Measurements from ENCODE around the gene ZNF322.
A peak's percentile ranks its signal among the peaks of the same experiment; 100 is the strongest.

Gene ZNF322

DNA sequence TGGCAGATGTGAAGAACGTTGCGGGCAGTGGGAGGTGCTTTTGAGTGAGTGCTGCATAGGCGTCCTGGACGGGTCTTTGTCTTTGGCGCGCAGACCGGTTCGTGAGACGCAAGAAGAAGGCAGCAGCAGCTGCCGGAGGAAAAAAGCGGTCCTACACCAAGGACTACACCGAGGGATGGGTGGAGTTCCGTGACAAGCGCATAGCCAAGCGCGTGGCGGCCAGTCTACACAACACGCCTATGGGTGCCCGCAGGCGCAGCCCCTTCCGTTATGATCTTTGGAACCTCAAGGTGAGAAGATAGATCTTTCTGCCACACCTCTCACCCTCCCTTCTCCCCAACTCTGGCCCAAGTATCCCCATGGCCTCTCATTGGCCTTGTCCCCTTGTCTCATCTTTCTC lies 61.7 kb downstream of the ZNF322 start:
- Histone ChIP-seq H3K27me3 (ENCODE audit: control insufficient read depth in 3 of 3, insufficient read depth in 3 of 3, low read depth in 1 of 3, low read length in 3 of 3) (peaks cover 0 to 15% (median 0%) of the 10 kb centered on the region in 3 experiments), H3K23ac (ENCODE audit: low read depth, low read length, poor library complexity) (no peak overlapping the region), H3K79me1 (ENCODE audit: low read depth, low read length) (peaks cover 10% of the 10 kb centered on the region), H4K8ac (ENCODE audit: low read depth, low read length) (no peak overlapping the region), H2BK120ac (ENCODE audit: low read depth, low read length) (no peak overlapping the region), H2AFZ (ENCODE audit: low read length) (no peak overlapping the region), H3K4ac (ENCODE audit: low read length) (no peak overlapping the region), H3K14ac (ENCODE audit: low read length) (no peak overlapping the region), H3K4me1 (ENCODE audit: control insufficient read depth in 2 of 2, insufficient read depth in 1 of 2, low read depth in 1 of 2, low read length in 2 of 2) (peaks cover 3 to 8% of the 10 kb centered on the region in 2 donors), H4K91ac (ENCODE audit: low read depth, low read length, poor library complexity) (no peak overlapping the region), H3K18ac (ENCODE audit: low read length) (no peak overlapping the region), H2BK12ac (ENCODE audit: low read length) (no peak overlapping the region), H2BK15ac (ENCODE audit: low read length) (no peak overlapping the region), H3K4me3 (ENCODE audit: low read length in 2 of 2) (peak overlapping the region; percentile 92 to 97), H3K27ac (replicated peaks; ENCODE audit: low read length) (no peak overlapping the region), H2AK5ac (ENCODE audit: low read depth, low read length) (no peak overlapping the region), H3K9ac (ENCODE audit: low read depth, low read length, poor library complexity) (no peak overlapping the region), H3K36me3 (replicated peaks in 1 of 2; ENCODE audit: control insufficient read depth in 2 of 2, insufficient read depth in 2 of 2, low read length in 2 of 2) (peaks cover 9 to 28% of the 10 kb centered on the region in 2 donors), H3K9me3 (replicated peaks in 1 of 2; ENCODE audit: control insufficient read depth in 2 of 2, insufficient read depth in 1 of 2, low read depth in 1 of 2, low read length in 2 of 2) (no peaks in the 10 kb centered on the region), H2BK5ac (ENCODE audit: low read length) (no peak overlapping the region), H3K4me2 (ENCODE audit: insufficient read depth, low read length, poor library complexity, severe bottlenecking) (peak overlapping the region; percentile 86)
- WGBS, 2 donors (ENCODE audit: extremely low coverage in 2 of 2, insufficient read length in 2 of 2, insufficient replicate concordance in 1 of 2) = no CpG with 5 or more reads among the region's 21 CpGs
- DNase-seq (ENCODE audit: low spot score) = no peak

DNA sequence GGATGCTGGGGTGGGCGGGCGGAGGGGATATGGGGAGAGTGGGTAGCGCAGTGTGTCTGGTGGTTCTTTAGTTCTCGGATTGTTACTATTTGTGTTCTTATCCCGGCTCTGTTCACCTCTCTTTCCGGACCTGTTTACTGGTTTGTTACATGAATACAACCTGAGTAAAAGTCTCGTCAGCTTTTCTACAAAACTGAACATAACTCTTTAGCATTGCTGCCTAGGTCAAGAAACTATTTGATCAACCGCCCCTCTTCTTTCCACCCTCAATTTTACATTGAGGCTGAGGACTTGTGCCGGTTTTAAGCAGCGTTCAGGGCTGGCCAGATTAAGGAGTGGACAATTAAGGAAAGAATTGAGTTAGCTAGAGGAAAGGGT lies 62.2 kb downstream of the ZNF322 start:
- DNase-seq (ENCODE audit: low spot score) = no peak
- no peak overlapping the region for H3K18ac ChIP-seq (ENCODE audit: low read length)
- peak overlapping the region; percentile 100 for H3K9ac ChIP-seq (ENCODE audit: low read depth, low read length, poor library complexity)
- H3K9me3 ChIP-seq (replicated peaks in 1 of 2; ENCODE audit: control insufficient read depth in 2 of 2, insufficient read depth in 1 of 2, low read depth in 1 of 2, low read length in 2 of 2) = no peaks in the 10 kb centered on the region
- no peak overlapping the region for H2BK5ac ChIP-seq (ENCODE audit: low read length)
- H3K14ac ChIP-seq (ENCODE audit: low read length) = no peak overlapping the region
- peaks cover 9 to 28% of the 10 kb centered on the region in 2 donors for H3K36me3 ChIP-seq (replicated peaks in 1 of 2; ENCODE audit: control insufficient read depth in 2 of 2, insufficient read depth in 2 of 2, low read length in 2 of 2)
- no peak overlapping the region for H4K8ac ChIP-seq (ENCODE audit: low read depth, low read length)
- peaks cover 0 to 19% (median 0%) of the 10 kb centered on the region in 3 experiments for H3K27me3 ChIP-seq (ENCODE audit: control insufficient read depth in 3 of 3, insufficient read depth in 3 of 3, low read depth in 1 of 3, low read length in 3 of 3)
- H2AFZ ChIP-seq (ENCODE audit: low read length) = peak overlapping the region; percentile 76
- H2BK12ac ChIP-seq (ENCODE audit: low read length) = no peak overlapping the region
- H3K4me3 ChIP-seq (ENCODE audit: low read length in 2 of 2) = peak overlapping the region; percentile 92 to 97
- H2BK120ac ChIP-seq (ENCODE audit: low read depth, low read length) = no peak overlapping the region
- no peak overlapping the region for H3K27ac ChIP-seq (replicated peaks; ENCODE audit: low read length)
- peaks cover 3 to 8% of the 10 kb centered on the region in 2 donors for H3K4me1 ChIP-seq (ENCODE audit: control insufficient read depth in 2 of 2, insufficient read depth in 1 of 2, low read depth in 1 of 2, low read length in 2 of 2)
- H3K4ac ChIP-seq (ENCODE audit: low read length) = no peak overlapping the region
- H3K4me2 ChIP-seq (ENCODE audit: insufficient read depth, low read length, poor library complexity, severe bottlenecking) = peak overlapping the region; percentile 86
- no peak overlapping the region for H4K91ac ChIP-seq (ENCODE audit: low read depth, low read length, poor library complexity)
- no CpG with 5 or more reads among the region's 10 CpGs for WGBS, 2 donors (ENCODE audit: extremely low coverage in 2 of 2, insufficient read length in 2 of 2, insufficient replicate concordance in 1 of 2)
- peak overlapping the region; percentile 62 for H2AK5ac ChIP-seq (ENCODE audit: low read depth, low read length)
- H2BK15ac ChIP-seq (ENCODE audit: low read length) = no peak overlapping the region
- H3K23ac ChIP-seq (ENCODE audit: low read depth, low read length, poor library complexity) = no peak overlapping the region
- H3K79me1 ChIP-seq (ENCODE audit: low read depth, low read length) = peaks cover 10% of the 10 kb centered on the region

DNA sequence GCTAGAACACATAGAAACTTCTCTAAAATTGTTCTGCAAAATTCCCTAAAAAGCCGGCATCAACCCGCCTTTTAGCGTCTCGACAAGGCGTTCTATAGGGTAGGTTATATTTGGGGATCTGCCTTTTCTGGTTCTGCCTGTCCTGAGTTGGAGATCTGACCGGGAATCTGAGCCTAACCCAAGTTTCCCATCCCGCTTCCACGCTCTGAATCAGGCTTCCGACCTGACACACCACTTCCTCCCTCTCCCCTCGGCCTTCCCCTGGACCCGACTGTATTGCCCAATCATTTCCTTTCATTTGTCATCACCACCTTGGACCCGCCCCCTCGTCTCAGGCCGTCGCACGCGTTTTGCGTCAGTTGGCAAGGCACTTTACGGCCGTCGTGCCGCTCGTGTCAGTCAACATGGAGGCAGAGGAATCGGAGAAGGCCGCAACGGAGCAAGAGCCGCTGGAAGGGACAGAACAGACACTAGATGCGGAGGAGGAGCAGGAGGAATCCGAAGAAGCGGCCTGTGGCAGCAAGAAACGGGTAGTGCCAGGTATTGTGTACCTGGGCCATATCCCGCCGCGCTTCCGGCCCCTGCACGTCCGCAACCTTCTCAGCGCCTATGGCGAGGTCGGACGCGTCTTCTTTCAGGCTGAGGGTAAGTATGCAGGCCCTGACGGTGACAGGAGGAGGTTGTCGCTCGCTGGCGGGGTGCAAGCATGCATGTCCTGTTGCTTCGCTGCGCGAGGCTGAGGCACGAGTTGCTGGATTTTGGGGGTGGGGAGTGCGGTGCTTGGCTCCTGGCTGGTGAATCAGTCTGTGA lies 62.8 kb downstream of the ZNF322 start, which contains the start of gene ABT1:
Gene ABT1, plus strand, starts transcription at position 375 of the 810 bp plus-strand sequence. Its CDS starts 30 bp downstream, at position 405.
- Histone ChIP-seq H4K8ac (ENCODE audit: low read depth, low read length) (peak within 1 kb of the TSS; percentile 92), H3K9me3 (replicated peaks in 1 of 2; ENCODE audit: control insufficient read depth in 2 of 2, insufficient read depth in 1 of 2, low read depth in 1 of 2, low read length in 2 of 2) (no peaks in the 10 kb centered on the region), H2AFZ (ENCODE audit: low read length) (peak within 1 kb of the TSS; percentile 95), H3K79me1 (ENCODE audit: low read depth, low read length) (peaks cover 10% of the 10 kb centered on the region), H2BK5ac (ENCODE audit: low read length) (no peak within 1 kb of the TSS), H3K23ac (ENCODE audit: low read depth, low read length, poor library complexity) (peak within 1 kb of the TSS; percentile 80), H3K36me3 (replicated peaks in 1 of 2; ENCODE audit: control insufficient read depth in 2 of 2, insufficient read depth in 2 of 2, low read length in 2 of 2) (peaks cover 9 to 28% of the 10 kb centered on the region in 2 donors), H3K4me3 (ENCODE audit: low read length in 2 of 2) (peak within 1 kb of the TSS; percentile 92 to 97), H3K18ac (ENCODE audit: low read length) (peak within 1 kb of the TSS; percentile 89), H3K4ac (ENCODE audit: low read length) (no peak within 1 kb of the TSS), H3K27ac (replicated peaks; ENCODE audit: low read length) (peak within 1 kb of the TSS; percentile 80), H2AK5ac (ENCODE audit: low read depth, low read length) (peak within 1 kb of the TSS; percentile 62), H3K4me2 (ENCODE audit: insufficient read depth, low read length, poor library complexity, severe bottlenecking) (peak within 1 kb of the TSS; percentile 86), H2BK12ac (ENCODE audit: low read length) (no peak within 1 kb of the TSS), H2BK120ac (ENCODE audit: low read depth, low read length) (no peak within 1 kb of the TSS), H3K14ac (ENCODE audit: low read length) (peak within 1 kb of the TSS; percentile 90), H3K27me3 (ENCODE audit: control insufficient read depth in 3 of 3, insufficient read depth in 3 of 3, low read depth in 1 of 3, low read length in 3 of 3) (peaks cover 0 to 24% (median 0%) of the 10 kb centered on the region in 3 experiments), H2BK15ac (ENCODE audit: low read length) (no peak within 1 kb of the TSS), H3K4me1 (ENCODE audit: control insufficient read depth in 2 of 2, insufficient read depth in 1 of 2, low read depth in 1 of 2, low read length in 2 of 2) (peaks cover 3 to 8% of the 10 kb centered on the region in 2 donors), H3K9ac (ENCODE audit: low read depth, low read length, poor library complexity) (peak within 1 kb of the TSS; percentile 100), H4K91ac (ENCODE audit: low read depth, low read length, poor library complexity) (no peak within 1 kb of the TSS)
- no CpG with 5 or more reads among the region's 51 CpGs for WGBS, 2 donors (ENCODE audit: extremely low coverage in 2 of 2, insufficient read length in 2 of 2, insufficient replicate concordance in 1 of 2)
- peak; percentile 98 for DNase-seq (ENCODE audit: low spot score)

DNA sequence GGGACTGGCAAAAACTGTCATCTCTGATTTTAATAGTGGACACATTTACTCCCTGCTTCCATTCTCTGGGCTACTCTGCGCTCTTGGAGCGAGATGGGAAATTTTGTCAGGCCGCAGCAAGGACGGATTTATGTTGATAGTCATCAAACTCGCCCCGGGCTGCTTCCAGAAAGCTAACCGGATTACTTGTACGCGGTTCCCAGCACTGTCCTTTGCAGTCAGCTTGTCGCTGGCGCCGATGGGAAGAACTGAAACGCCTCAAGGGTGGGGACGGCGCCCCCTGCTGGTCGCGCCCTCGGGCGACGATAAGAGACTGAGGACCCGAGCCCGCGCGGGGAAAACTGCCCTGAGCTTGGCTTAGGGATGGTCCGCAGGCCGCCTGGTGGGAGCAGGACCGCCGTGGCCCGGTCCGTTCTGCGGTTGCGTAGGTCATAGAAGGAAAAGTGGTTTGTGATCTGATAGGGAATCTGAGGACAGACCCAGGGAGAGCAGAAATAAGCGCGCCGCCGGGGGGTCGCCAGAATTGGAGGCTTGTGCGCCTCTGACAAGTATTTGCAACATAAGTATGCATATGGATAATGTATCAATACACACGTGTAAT lies 63.8 kb downstream of the ZNF322 start:
- Histone ChIP-seq H2AFZ (ENCODE audit: low read length) (peak overlapping the region; percentile 95), H3K14ac (ENCODE audit: low read length) (no peak overlapping the region), H3K4me2 (ENCODE audit: insufficient read depth, low read length, poor library complexity, severe bottlenecking) (peak overlapping the region; percentile 68), H4K8ac (ENCODE audit: low read depth, low read length) (no peak overlapping the region), H3K18ac (ENCODE audit: low read length) (no peak overlapping the region), H3K27me3 (ENCODE audit: control insufficient read depth in 3 of 3, insufficient read depth in 3 of 3, low read depth in 1 of 3, low read length in 3 of 3) (peaks cover 0 to 24% (median 0%) of the 10 kb centered on the region in 3 experiments), H3K79me1 (ENCODE audit: low read depth, low read length) (peaks cover 10% of the 10 kb centered on the region), H2BK15ac (ENCODE audit: low read length) (no peak overlapping the region), H3K9me3 (replicated peaks in 1 of 2; ENCODE audit: control insufficient read depth in 2 of 2, insufficient read depth in 1 of 2, low read depth in 1 of 2, low read length in 2 of 2) (no peaks in the 10 kb centered on the region), H3K4ac (ENCODE audit: low read length) (no peak overlapping the region), H2AK5ac (ENCODE audit: low read depth, low read length) (no peak overlapping the region), H3K9ac (ENCODE audit: low read depth, low read length, poor library complexity) (no peak overlapping the region), H2BK5ac (ENCODE audit: low read length) (no peak overlapping the region), H3K4me1 (ENCODE audit: control insufficient read depth in 2 of 2, insufficient read depth in 1 of 2, low read depth in 1 of 2, low read length in 2 of 2) (peaks cover 3 to 8% of the 10 kb centered on the region in 2 donors), H3K23ac (ENCODE audit: low read depth, low read length, poor library complexity) (no peak overlapping the region), H2BK12ac (ENCODE audit: low read length) (no peak overlapping the region), H3K4me3 (ENCODE audit: low read length in 2 of 2) (peak overlapping the region; percentile 77 to 92), H3K36me3 (replicated peaks in 1 of 2; ENCODE audit: control insufficient read depth in 2 of 2, insufficient read depth in 2 of 2, low read length in 2 of 2) (peaks cover 9 to 28% of the 10 kb centered on the region in 2 donors), H3K27ac (replicated peaks; ENCODE audit: low read length) (no peak overlapping the region), H2BK120ac (ENCODE audit: low read depth, low read length) (no peak overlapping the region), H4K91ac (ENCODE audit: low read depth, low read length, poor library complexity) (no peak overlapping the region)
- WGBS, 2 donors (ENCODE audit: extremely low coverage in 2 of 2, insufficient read length in 2 of 2, insufficient replicate concordance in 1 of 2) = no CpG with 5 or more reads among the region's 39 CpGs
- peak; percentile 91 for DNase-seq (ENCODE audit: low spot score)
